Astrocyte (in vitro differentiated cells and primary cell): ENCODE data around the gene PCSK7. TPM values are rescaled to one million over a fixed set of nuclear protein-coding genes. Genes with fewer than 3 reads are reported as not detected.
A peak's percentile ranks its signal among the peaks of the same experiment; 100 is the strongest.

Experiments used
- DNase-seq: peaks from one replicate; pipeline ENCODE4 v3.0.0-alpha.2; 2010; ENCODE audit warnings: low read depth
- FAIRE-seq: peaks from 2 replicates; lab custom pipeline; 2011; peaks lifted over from hg19 to GRCh38; lab: Jason Lieb, UNC
- H2AFZ ChIP-seq: 2 replicates; pipeline ENCODE4 v1.6.0; 2012; ENCODE audit warnings: low read depth, low read length, inconsistent platforms
- H3K27ac ChIP-seq: 2 replicates; pipeline ENCODE4 v1.5.1; 2011; ENCODE audit warnings: low read depth, low read length, inconsistent platforms
- H3K27me3 ChIP-seq: 2 replicates; pipeline ENCODE4 v1.6.0; 2011; ENCODE audit warnings: low read length, inconsistent platforms; ENCODE audit not compliant: insufficient read depth
- H3K36me3 ChIP-seq: 2 replicates; pipeline ENCODE4 v1.5.1; 2011; ENCODE audit warnings: low read length, inconsistent platforms; ENCODE audit not compliant: insufficient read depth
- H3K4me1 ChIP-seq: 2 replicates; pipeline ENCODE4 v1.5.1; 2011; ENCODE audit warnings: low read length, inconsistent platforms; ENCODE audit not compliant: insufficient read depth
- H3K4me2 ChIP-seq: 2 replicates; pipeline ENCODE4 v1.6.0; 2012; ENCODE audit warnings: low read length, inconsistent platforms
- H3K4me3 ChIP-seq: 2 replicates; pipeline ENCODE4 v1.5.1; 2011; ENCODE audit warnings: low read depth, mild to moderate bottlenecking, low read length, inconsistent platforms; ENCODE audit not compliant: insufficient read depth
- H3K79me2 ChIP-seq: 2 replicates; pipeline ENCODE4 v1.6.0; 2012; ENCODE audit warnings: mild to moderate bottlenecking, low read length, inconsistent platforms; ENCODE audit not compliant: insufficient read depth
- H3K9ac ChIP-seq: 2 replicates; pipeline ENCODE4 v1.6.0; 2012; ENCODE audit warnings: mild to moderate bottlenecking, low read length, inconsistent platforms
- H3K9me3 ChIP-seq: 2 replicates; pipeline ENCODE4 v1.5.1; 2012; ENCODE audit warnings: low read depth, mild to moderate bottlenecking, low read length, inconsistent platforms; ENCODE audit not compliant: insufficient read depth
- H4K20me1 ChIP-seq: 2 replicates; pipeline ENCODE4 v1.6.0; 2012; ENCODE audit warnings: low read length, inconsistent platforms; ENCODE audit not compliant: insufficient read depth
- H3K27ac Mint-ChIP-seq: one replicate; pipeline ENCODE4 v1.8.0; 2021; ENCODE audit warnings: mild to moderate bottlenecking, mixed read lengths; ENCODE audit not compliant: unreplicated experiment
- H3K27me3 Mint-ChIP-seq: one replicate; pipeline ENCODE4 v1.8.0; 2021; ENCODE audit warnings: low read depth, mixed read lengths; ENCODE audit not compliant: unreplicated experiment
- H3K36me3 Mint-ChIP-seq: one replicate; pipeline ENCODE4 v1.8.0; 2021; ENCODE audit warnings: low read depth, mixed read lengths; ENCODE audit not compliant: unreplicated experiment
- H3K4me1 Mint-ChIP-seq: one replicate; pipeline ENCODE4 v1.8.0; 2021; ENCODE audit warnings: low read depth, mixed read lengths; ENCODE audit not compliant: unreplicated experiment
- H3K4me3 Mint-ChIP-seq: one replicate; pipeline ENCODE4 v1.8.0; 2021; ENCODE audit warnings: mild to moderate bottlenecking, moderate library complexity, mixed read lengths; ENCODE audit not compliant: unreplicated experiment
- H3K9me3 Mint-ChIP-seq: one replicate; pipeline ENCODE4 v1.8.0; 2021; ENCODE audit warnings: mild to moderate bottlenecking, mixed read lengths; ENCODE audit not compliant: unreplicated experiment
- CTCF ChIP-seq: IDR thresholded peaks from 2 replicates; pipeline ENCODE4 v1.5.1; 2011; ENCODE audit warnings: low read depth, mild to moderate bottlenecking, inconsistent platforms, low read length, moderate library complexity; ENCODE audit not compliant: insufficient read depth
- EZH2 ChIP-seq: IDR thresholded peaks from 2 replicates; pipeline ENCODE4 v1.6.1; 2012; ENCODE audit warnings: mild to moderate bottlenecking, low read length, inconsistent platforms; ENCODE audit not compliant: insufficient read depth
- total RNA-seq: library from RNA; stranded (reverse); gene quantifications from 2 replicates; pipeline ENCODE4 v1.2.1, GENCODE V29; 2021

Gene PCSK7
- total RNA-seq, 1 donor from 2014 or later: 43.6 TPM

DNA sequence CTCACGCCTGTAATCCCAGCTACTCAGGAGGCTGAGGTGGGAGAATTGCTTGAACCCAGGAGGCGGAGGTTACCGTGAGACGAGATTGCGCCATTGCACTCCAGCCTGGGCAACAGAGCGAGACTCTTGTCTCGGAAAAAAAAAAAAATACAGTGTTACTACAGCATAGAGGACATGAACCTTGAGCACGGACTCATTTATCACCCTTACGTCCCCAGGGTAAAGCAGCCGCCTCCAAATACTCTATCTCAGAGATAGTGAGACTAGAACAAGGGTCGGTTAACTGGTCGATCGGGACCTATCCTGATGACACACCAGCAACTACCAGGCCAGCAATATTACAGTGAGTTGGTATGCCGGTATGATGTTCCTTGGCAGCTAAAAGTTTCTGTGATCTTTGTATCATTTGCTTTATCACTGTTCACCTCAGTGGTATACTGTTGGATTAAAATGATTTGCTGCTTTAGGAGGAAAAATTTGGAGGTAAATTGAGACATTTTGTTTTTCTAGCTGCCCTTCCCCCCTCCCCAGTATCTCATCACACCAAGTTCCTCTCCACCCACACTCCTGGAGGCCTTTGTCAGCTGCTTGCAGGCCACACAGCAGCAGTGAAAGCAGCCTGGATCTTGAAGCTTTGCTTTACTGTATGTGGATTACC, 60.3 kb downstream of the PCSK7 start:
- H3K4me1 ChIP-seq: peaks cover 4% of the 10 kb centered on the region
- Mint-ChIP-seq H3K9me3 (no peaks in the 10 kb centered on the region), H3K4me3 (peak overlapping the region; percentile 24), H3K27ac (peak overlapping the region; percentile 82), H3K4me1 (peaks cover 50% of the 10 kb centered on the region), H3K36me3 (peaks cover 18% of the 10 kb centered on the region), H3K27me3 (no peaks in the 10 kb centered on the region)
- H3K4me2 ChIP-seq: peak overlapping the region; percentile 36
- FAIRE-seq: no peak
- H3K9ac ChIP-seq: peak overlapping the region; percentile 28
- H4K20me1 ChIP-seq: peaks cover 45% of the 10 kb centered on the region
- no peaks in the 10 kb centered on the region for H3K9me3 ChIP-seq
- H3K79me2 ChIP-seq: peaks cover 22% of the 10 kb centered on the region
- H3K4me3 ChIP-seq: no peak overlapping the region
- no peaks in the 10 kb centered on the region for H3K27me3 ChIP-seq
- no peak overlapping the region for H2AFZ ChIP-seq
- peak; percentile 50 for DNase-seq
- TF ChIP-seq EZH2 (no peak), CTCF (no peak)
- peaks cover 20% of the 10 kb centered on the region for H3K36me3 ChIP-seq
- no peak overlapping the region for H3K27ac ChIP-seq

- Histone ChIP-seq H4K20me1 (peaks cover 50% of the 10 kb centered on the region), H3K36me3 (peaks cover 20% of the 10 kb centered on the region), H2AFZ (no peak overlapping the region), H3K9ac (no peak overlapping the region), H3K9me3 (no peaks in the 10 kb centered on the region), H3K4me1 (peaks cover 4% of the 10 kb centered on the region), H3K4me3 (no peak overlapping the region), H3K4me2 (no peak overlapping the region), H3K27ac (no peak overlapping the region), H3K27me3 (no peaks in the 10 kb centered on the region), H3K79me2 (peaks cover 23% of the 10 kb centered on the region)
- FAIRE-seq (no peak), DNase-seq (no peak)
- H3K9me3 Mint-ChIP-seq: no peaks in the 10 kb centered on the region
- H3K4me1 Mint-ChIP-seq: peaks cover 53% of the 10 kb centered on the region
- no peaks in the 10 kb centered on the region for H3K27me3 Mint-ChIP-seq
- TF ChIP-seq EZH2 (no peak), CTCF (no peak)
- peaks cover 18% of the 10 kb centered on the region for H3K36me3 Mint-ChIP-seq
- H3K4me3 Mint-ChIP-seq: no peak overlapping the region
- peak overlapping the region; percentile 82 for H3K27ac Mint-ChIP-seq
These were observed 60.9 kb downstream of the PCSK7 start for GRCh38 chr11:117171007-117171403.

DNA sequence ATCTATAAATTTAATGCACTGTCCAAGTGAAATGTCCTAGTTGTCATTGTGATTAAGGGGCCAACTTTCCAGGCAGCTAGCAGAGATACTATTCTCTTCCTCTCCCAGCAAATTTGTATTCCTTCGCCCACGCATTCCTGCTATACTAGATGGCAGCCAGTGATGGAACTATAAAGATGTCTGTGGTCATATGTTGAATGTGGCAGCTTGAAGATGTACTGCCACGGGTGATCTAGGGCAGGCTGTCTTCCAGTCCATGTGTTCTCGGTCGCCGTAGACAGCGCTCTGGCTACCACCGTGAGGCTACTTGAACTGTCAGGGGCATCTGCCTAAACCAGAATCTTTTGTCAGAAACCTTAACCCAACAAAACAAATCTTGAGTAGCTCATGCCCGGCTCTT, 61.7 kb downstream of the PCSK7 start:
- Histone ChIP-seq H3K79me2 (peaks cover 23% of the 10 kb centered on the region), H3K27me3 (no peaks in the 10 kb centered on the region), H3K27ac (no peak overlapping the region), H3K36me3 (peaks cover 24% of the 10 kb centered on the region), H3K4me1 (peaks cover 4% of the 10 kb centered on the region), H3K9me3 (no peaks in the 10 kb centered on the region), H3K4me2 (no peak overlapping the region), H3K9ac (no peak overlapping the region), H4K20me1 (peaks cover 57% of the 10 kb centered on the region), H3K4me3 (no peak overlapping the region), H2AFZ (no peak overlapping the region)
- Mint-ChIP-seq H3K36me3 (peaks cover 13% of the 10 kb centered on the region), H3K27me3 (no peaks in the 10 kb centered on the region), H3K9me3 (no peaks in the 10 kb centered on the region), H3K27ac (peak overlapping the region; percentile 24), H3K4me3 (no peak overlapping the region), H3K4me1 (peaks cover 51% of the 10 kb centered on the region)
- FAIRE-seq: no peak
- no peak for DNase-seq
- TF ChIP-seq CTCF: no peak
- TF ChIP-seq EZH2: no peak
